Astrocyte (in vitro differentiated cells and primary cell): ENCODE results near the gene NLRP4.

Experiments used
- EZH2 ChIP-seq: IDR thresholded peaks from 2 replicates; pipeline ENCODE4 v1.6.1; 2012; ENCODE audit warnings: mild to moderate bottlenecking, low read length, inconsistent platforms; ENCODE audit not compliant: insufficient read depth
- TF ChIP-seq, protein P1 (sequence below): IDR thresholded peaks from 2 replicates; pipeline ENCODE4 v1.5.1; 2011; ENCODE audit warnings: low read depth, mild to moderate bottlenecking, inconsistent platforms, low read length, moderate library complexity; ENCODE audit not compliant: insufficient read depth

DNA sequence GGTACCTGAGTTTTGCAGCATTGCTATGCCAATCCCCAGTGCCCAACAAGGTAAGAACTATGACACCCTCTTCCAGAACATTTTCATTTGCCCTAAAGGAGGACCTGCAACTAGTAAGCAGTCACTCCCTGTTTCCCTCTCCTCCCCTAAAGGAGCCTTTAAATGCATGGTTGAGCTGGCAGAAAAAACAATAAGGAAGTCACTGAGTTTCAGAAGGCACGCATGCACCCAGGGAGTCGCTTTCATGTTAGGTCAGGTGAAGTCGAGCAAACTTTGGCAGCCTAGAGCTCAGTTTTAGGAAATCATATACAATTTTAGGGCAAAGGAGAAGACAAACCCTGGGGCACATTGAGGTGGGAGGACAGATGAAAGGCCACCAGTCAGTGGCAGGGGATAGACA lies 16.3 kb upstream of the NLRP4 start:
- TF ChIP-seq, protein P1, sequence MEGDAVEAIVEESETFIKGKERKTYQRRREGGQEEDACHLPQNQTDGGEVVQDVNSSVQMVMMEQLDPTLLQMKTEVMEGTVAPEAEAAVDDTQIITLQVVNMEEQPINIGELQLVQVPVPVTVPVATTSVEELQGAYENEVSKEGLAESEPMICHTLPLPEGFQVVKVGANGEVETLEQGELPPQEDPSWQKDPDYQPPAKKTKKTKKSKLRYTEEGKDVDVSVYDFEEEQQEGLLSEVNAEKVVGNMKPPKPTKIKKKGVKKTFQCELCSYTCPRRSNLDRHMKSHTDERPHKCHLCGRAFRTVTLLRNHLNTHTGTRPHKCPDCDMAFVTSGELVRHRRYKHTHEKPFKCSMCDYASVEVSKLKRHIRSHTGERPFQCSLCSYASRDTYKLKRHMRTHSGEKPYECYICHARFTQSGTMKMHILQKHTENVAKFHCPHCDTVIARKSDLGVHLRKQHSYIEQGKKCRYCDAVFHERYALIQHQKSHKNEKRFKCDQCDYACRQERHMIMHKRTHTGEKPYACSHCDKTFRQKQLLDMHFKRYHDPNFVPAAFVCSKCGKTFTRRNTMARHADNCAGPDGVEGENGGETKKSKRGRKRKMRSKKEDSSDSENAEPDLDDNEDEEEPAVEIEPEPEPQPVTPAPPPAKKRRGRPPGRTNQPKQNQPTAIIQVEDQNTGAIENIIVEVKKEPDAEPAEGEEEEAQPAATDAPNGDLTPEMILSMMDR, result no peak
- no peak for TF ChIP-seq EZH2
